GM12878 (cell line): Measurements from ENCODE around the gene ICAM4. TPM values are rescaled to one million over a fixed set of nuclear protein-coding genes. Genes with fewer than 3 reads are reported as not detected.
A peak's percentile ranks its signal among the peaks of the same experiment; 100 is the strongest.

Source experiments
- CBFB ChIP-seq: IDR thresholded peaks from 2 replicates; pipeline ENCODE4 v1.6.1; 2016; ENCODE audit warnings: antibody characterized with exemption, low read depth
- EP300 ChIP-seq, 2 experiments: fragments of 150-350 bp in 1 of 2; IDR thresholded peaks; 2 replicates each; pipeline ENCODE4 v1.6.1; 2011 to 2012; ENCODE audit warnings: low read depth in 2 of 2, low read length in 2 of 2, borderline replicate concordance in 1 of 2, improper control_type of control experiment in 1 of 2, inconsistent platforms in 1 of 2; ENCODE audit not compliant: control insufficient read depth in 1 of 2
- HCFC1 ChIP-seq: fragments of 150-350 bp; IDR thresholded peaks from 2 replicates; pipeline ENCODE4 v1.6.1; 2014; ENCODE audit warnings: low read length
- JUNB ChIP-seq: IDR thresholded peaks from 2 replicates; pipeline ENCODE4 v1.6.1; 2016; ENCODE audit warnings: antibody characterized with exemption, mild to moderate bottlenecking
- MTA3 ChIP-seq: IDR thresholded peaks from 2 replicates; pipeline ENCODE4 v1.6.1; 2012; ENCODE audit warnings: low read length, inconsistent platforms, borderline replicate concordance
- MXI1 ChIP-seq: fragments of 150-350 bp; IDR thresholded peaks from 2 replicates; pipeline ENCODE4 v1.6.1; 2011; ENCODE audit warnings: low read depth, mild to moderate bottlenecking, inconsistent platforms, low read length, improper control_type of control experiment
- NFIC ChIP-seq: IDR thresholded peaks from 2 replicates; pipeline ENCODE4 v1.6.1; 2012; ENCODE audit warnings: low read depth, mild to moderate bottlenecking, inconsistent platforms, low read length, moderate library complexity
- RAD21 ChIP-seq: IDR thresholded peaks from 2 replicates; pipeline ENCODE4 v1.6.1; 2011; ENCODE audit warnings: mild to moderate bottlenecking, low read depth, low read length, moderate library complexity; ENCODE audit not compliant: insufficient read depth
- RCOR1 ChIP-seq: conservative IDR thresholded peaks from 2 replicates; pipeline ENCODE4 v1.6.1; 2012; ENCODE audit warnings: low read depth, low read length, improper control_type of control experiment
- RFX5 ChIP-seq: IDR thresholded peaks from 2 replicates; pipeline ENCODE4 v1.6.1; 2011; ENCODE audit warnings: low read depth, low read length, improper control_type of control experiment
- RUNX3 ChIP-seq: IDR thresholded peaks from 2 replicates; pipeline ENCODE4 v1.6.1; 2012; ENCODE audit warnings: low read length, inconsistent platforms
- SIN3A ChIP-seq: IDR thresholded peaks from 2 replicates; pipeline ENCODE4 v1.6.1; 2012; ENCODE audit warnings: low read depth, low read length, improper control_type of control experiment
- SIX5 ChIP-seq: IDR thresholded peaks from 2 replicates; pipeline ENCODE4 v1.6.1; 2011; ENCODE audit warnings: mild to moderate bottlenecking, low read depth, low read length, moderate library complexity; ENCODE audit not compliant: severe bottlenecking
- SPI1 ChIP-seq: IDR thresholded peaks from 2 replicates; pipeline ENCODE4 v1.6.1; 2011; ENCODE audit warnings: low read depth, mild to moderate bottlenecking, low read length, moderate library complexity, borderline replicate concordance; ENCODE audit not compliant: insufficient read depth
- TARDBP ChIP-seq: IDR thresholded peaks from 2 replicates; pipeline ENCODE4 v1.6.1; 2016; ENCODE audit warnings: borderline replicate concordance
- TBL1XR1 ChIP-seq: IDR thresholded peaks from 2 replicates; pipeline ENCODE4 v1.6.1; 2012; ENCODE audit warnings: low read depth, low read length, improper control_type of control experiment
- polyA plus RNA-seq, 11 experiments: library from polyadenylated mRNA; depleted of rRNA in 4 of 11; unstranded in 6 of 11; stranded (reverse) in 5 of 11; fragments of >200 nt; fragmentation: Nextera tagmentation in 4 of 11; fragmentation: Illumina TruSeq in 1 of 11; extraction: Ambion mirVana in 4 of 11; extraction: Trizol in 1 of 11; gene quantifications; 1 replicate in 1 of 11; 2 replicates in 10 of 11; pipeline versions ENCODE4 v1.2.1 to v1.2.3, GENCODE V29; 2011 to 2016; ENCODE audit warnings: inconsistent platforms in 2 of 11, missing spikeins in 2 of 11, low read depth in 1 of 11
- total RNA-seq, 4 experiments: library from RNA; depleted of rRNA in 3 of 4; stranded (reverse); fragments of >200 nt in 3 of 4; fragmentation: Illumina TruSeq in 1 of 4; extraction: Trizol in 1 of 4; gene quantifications; 2 replicates each; pipeline versions ENCODE4 v1.2.1 to v1.2.3, GENCODE V29; 2013 to 2021
- TF ChIP-seq, protein P1 (sequence below): IDR thresholded peaks from 2 replicates; pipeline ENCODE4 v1.6.1; 2011; ENCODE audit warnings: low read depth, low read length, improper control_type of control experiment, borderline replicate concordance
- TF ChIP-seq, protein P2 (sequence below): IDR thresholded peaks from 2 replicates; pipeline ENCODE4 v1.6.1; 2012; ENCODE audit warnings: low read depth, low read length, improper control_type of control experiment
- TF ChIP-seq, protein P3 (sequence below): fragments of 450-650 bp; IDR thresholded peaks from 2 replicates; pipeline ENCODE4 v1.6.1; 2017; ENCODE audit warnings: antibody characterized with exemption, mild to moderate bottlenecking, moderate library complexity
- TF ChIP-seq, protein P4 (sequence below): fragments of 450-650 bp; IDR thresholded peaks from 2 replicates; pipeline ENCODE4 v1.6.1; 2017; ENCODE audit warnings: mild to moderate bottlenecking, moderate library complexity

Gene ICAM4
- total and polyA plus RNA-seq, 10 of the 15 experiments (the other 5 are each of a cell fraction or from before 2014, with no cell fraction given) = 0.31 to 5.1 (median 1.7) TPM

DNA sequence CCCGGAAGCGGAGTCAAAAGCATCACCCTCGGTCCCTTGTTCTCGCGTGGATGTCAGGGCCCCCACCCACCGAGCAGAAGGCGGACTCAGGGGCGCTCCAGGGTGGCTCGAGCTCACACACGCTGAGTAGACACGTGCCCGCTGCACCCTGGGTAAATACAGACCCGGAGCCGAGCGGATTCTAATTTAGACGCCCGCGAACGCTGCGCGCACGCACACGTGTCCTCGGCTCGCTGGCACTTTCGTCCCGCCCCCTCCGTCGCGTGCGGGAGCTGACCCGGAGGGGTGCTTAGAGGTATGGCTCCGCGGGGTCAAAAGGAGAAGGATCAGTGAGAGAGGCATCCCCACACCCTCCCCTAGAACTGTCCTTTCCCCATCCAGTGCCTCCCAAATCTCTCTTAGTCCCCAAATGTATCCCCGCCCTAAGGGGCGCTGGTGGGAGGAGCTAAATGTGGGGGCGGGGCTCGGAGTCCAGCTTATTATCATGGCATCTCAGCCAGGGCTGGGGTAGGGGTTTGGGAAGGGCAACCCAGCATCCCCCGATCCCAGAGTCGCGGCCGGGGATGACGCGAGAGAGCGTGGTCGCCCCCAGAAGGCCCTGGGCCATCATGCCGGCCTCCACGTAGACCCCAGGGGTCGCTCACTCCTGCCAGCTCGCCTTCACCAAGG lies 2.5 kb downstream of the ICAM4 start (continued):
- TF ChIP-seq, protein P1, sequence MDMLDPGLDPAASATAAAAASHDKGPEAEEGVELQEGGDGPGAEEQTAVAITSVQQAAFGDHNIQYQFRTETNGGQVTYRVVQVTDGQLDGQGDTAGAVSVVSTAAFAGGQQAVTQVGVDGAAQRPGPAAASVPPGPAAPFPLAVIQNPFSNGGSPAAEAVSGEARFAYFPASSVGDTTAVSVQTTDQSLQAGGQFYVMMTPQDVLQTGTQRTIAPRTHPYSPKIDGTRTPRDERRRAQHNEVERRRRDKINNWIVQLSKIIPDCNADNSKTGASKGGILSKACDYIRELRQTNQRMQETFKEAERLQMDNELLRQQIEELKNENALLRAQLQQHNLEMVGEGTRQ = no peak; the same call in 1 of the 2 replicates
- TF ChIP-seq NFIC = no peak
- no peak for TF ChIP-seq RFX5
- 0 out of 2 replicates have a peak, but pooled peaks have one; percentile 24 for TF ChIP-seq HCFC1
- no peak for TF ChIP-seq RCOR1
- TF ChIP-seq, protein P2, sequence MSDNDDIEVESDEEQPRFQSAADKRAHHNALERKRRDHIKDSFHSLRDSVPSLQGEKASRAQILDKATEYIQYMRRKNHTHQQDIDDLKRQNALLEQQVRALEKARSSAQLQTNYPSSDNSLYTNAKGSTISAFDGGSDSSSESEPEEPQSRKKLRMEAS = peak; percentile 94
- TF ChIP-seq RUNX3 = no peak
- no peak; the same call in 1 of the 2 replicates for TF ChIP-seq SIN3A
- TF ChIP-seq CBFB = no peak
- TF ChIP-seq SPI1 = no peak
- no peak for TF ChIP-seq TARDBP
- TF ChIP-seq, protein P3, sequence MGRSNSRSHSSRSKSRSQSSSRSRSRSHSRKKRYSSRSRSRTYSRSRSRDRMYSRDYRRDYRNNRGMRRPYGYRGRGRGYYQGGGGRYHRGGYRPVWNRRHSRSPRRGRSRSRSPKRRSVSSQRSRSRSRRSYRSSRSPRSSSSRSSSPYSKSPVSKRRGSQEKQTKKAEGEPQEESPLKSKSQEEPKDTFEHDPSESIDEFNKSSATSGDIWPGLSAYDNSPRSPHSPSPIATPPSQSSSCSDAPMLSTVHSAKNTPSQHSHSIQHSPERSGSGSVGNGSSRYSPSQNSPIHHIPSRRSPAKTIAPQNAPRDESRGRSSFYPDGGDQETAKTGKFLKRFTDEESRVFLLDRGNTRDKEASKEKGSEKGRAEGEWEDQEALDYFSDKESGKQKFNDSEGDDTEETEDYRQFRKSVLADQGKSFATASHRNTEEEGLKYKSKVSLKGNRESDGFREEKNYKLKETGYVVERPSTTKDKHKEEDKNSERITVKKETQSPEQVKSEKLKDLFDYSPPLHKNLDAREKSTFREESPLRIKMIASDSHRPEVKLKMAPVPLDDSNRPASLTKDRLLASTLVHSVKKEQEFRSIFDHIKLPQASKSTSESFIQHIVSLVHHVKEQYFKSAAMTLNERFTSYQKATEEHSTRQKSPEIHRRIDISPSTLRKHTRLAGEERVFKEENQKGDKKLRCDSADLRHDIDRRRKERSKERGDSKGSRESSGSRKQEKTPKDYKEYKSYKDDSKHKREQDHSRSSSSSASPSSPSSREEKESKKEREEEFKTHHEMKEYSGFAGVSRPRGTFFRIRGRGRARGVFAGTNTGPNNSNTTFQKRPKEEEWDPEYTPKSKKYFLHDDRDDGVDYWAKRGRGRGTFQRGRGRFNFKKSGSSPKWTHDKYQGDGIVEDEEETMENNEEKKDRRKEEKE = no peak
- no peak for TF ChIP-seq EP300 (IDR thresholded peaks at IDR 0.05; ENCODE audit: borderline replicate concordance in 1 of 2, control insufficient read depth in 1 of 2, low read depth in 2 of 2, low read length in 2 of 2)
- no peak for TF ChIP-seq SIX5
- TF ChIP-seq JUNB = no peak
- TF ChIP-seq, protein P4, sequence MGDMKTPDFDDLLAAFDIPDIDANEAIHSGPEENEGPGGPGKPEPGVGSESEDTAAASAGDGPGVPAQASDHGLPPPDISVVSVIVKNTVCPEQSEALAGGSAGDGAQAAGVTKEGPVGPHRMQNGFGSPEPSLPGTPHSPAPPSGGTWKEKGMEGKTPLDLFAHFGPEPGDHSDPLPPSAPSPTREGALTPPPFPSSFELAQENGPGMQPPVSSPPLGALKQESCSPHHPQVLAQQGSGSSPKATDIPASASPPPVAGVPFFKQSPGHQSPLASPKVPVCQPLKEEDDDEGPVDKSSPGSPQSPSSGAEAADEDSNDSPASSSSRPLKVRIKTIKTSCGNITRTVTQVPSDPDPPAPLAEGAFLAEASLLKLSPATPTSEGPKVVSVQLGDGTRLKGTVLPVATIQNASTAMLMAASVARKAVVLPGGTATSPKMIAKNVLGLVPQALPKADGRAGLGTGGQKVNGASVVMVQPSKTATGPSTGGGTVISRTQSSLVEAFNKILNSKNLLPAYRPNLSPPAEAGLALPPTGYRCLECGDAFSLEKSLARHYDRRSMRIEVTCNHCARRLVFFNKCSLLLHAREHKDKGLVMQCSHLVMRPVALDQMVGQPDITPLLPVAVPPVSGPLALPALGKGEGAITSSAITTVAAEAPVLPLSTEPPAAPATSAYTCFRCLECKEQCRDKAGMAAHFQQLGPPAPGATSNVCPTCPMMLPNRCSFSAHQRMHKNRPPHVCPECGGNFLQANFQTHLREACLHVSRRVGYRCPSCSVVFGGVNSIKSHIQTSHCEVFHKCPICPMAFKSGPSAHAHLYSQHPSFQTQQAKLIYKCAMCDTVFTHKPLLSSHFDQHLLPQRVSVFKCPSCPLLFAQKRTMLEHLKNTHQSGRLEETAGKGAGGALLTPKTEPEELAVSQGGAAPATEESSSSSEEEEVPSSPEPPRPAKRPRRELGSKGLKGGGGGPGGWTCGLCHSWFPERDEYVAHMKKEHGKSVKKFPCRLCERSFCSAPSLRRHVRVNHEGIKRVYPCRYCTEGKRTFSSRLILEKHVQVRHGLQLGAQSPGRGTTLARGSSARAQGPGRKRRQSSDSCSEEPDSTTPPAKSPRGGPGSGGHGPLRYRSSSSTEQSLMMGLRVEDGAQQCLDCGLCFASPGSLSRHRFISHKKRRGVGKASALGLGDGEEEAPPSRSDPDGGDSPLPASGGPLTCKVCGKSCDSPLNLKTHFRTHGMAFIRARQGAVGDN = peak; percentile 84
- no peak for TF ChIP-seq TBL1XR1
- no peak for TF ChIP-seq RAD21
- TF ChIP-seq MXI1 = no peak; the same call in 1 of the 2 replicates
- no peak for TF ChIP-seq MTA3
